ENCODE results near the gene GRIPAP1.

- TF ChIP-seq CTCF (IDR thresholded peaks at IDR 0.05) (no peak), EP300 (IDR thresholded peaks at IDR 0.05) (no peak)
Measured at GRCh38 chrX:49042581-49043219, 40.6 kb upstream of the GRIPAP1 start.
